ENCODE measurements around the gene GSC.
"Not testable (repeated sequence)": the region's sequence is repeated elsewhere in the genome, so short reads cannot be mapped to it uniquely, and the experiment has no call there.

The GSC gene

DNA sequence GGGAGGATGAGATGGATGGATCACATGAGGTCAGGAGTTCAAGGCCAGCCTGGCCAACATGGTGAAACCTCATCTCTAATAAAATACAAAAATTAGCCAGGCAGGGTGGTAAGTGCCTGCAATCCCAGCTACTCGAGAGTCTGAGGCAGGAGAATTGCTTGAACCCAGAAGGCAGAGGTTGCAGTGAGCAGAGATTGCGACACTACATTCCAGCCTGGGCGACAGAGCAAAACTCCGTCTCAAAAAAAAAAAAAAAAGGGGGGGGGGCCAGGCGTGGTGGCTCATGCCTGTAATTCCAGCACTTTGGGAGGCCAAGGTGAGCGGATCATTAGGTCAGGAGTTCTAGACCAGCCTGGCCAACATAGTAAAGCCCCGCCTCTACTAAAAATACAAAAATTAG lies 22.8 kb downstream of the GSC start:
- DNase-seq (ENCODE audit: low read depth in 2 of 2, low spot score in 1 of 2), result not testable (repeated sequence)

DNA sequence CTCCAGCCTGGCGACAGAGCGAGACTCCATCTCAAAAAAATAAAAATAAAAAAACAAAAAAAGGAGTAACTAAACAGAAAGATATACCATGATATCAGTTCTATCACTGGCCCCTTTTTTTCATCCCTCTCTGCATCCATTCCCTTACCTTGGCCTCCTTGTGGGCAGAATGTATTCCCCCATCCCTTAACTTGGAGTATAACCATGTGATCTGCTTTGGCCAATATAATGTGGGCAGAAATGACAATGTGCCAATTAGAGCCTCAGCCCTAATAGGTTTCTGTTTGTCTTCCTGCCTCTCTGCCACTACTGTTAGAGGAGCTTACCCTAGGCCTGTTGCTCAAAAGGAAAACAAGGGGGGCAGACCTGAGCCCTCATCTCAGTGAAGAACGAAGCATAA lies 23.8 kb downstream of the GSC start:
- DNase-seq (ENCODE audit: low read depth in 2 of 2, low spot score in 1 of 2), result no peak

DNA sequence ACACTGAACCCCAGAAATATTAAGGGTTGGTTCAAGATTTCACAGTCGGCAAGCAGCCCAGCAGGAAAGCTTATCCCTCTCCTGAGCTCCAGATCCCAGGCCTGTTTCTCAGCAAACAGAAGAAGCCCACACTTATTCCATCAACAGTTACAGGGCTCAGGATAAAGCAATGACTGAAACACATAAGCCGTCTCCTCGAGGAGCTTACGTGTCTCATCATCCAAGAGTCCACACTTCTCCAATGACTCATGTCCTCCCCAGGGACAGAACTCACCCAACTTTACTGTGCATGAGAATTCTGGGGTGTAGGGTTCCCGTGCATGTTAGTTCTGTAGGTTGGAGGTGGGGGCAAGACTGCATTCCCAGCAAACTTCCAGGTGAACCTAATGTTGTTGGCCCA lies 31.2 kb downstream of the GSC start:
- DNase-seq (ENCODE audit: low read depth in 2 of 2, low spot score in 1 of 2), result no peak

DNA sequence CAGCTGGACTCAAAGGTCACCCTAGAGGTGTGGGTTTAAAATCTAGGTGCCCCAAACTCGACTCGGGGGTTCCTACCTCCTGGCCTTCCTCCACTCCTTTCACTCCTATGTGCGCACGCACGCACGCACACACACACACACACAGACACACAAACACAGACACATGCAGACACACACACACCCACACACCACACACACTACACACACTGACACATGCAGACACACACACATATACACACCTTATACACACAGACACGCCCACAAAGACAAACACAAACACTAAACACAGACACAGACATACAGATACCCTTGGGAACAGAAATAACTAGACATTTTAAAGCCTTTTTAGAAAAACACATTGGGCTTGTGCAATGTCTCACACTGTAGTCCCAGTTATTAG lies 31.8 kb downstream of the GSC start:
- no peak for DNase-seq (ENCODE audit: low read depth in 2 of 2, low spot score in 1 of 2)

DNA sequence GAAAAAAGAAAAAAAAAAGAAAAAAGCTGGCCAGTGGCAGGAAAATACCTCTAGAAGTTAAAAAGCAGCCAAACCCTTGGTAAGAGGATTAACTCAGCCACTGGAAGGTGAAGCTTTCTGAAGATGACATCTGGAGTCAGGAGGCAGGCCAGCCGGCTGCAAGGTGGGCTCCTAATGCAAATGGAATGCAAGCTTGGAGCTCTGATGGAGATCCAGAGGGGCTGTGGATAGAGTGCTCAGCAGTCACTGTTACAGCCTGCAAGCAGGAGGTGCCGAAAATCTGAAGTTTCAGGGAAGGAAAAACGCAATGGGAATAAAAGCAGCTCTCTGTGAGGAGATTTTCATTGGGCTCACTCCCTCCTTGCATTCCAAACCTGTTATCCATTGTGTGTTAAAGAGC lies 41.0 kb downstream of the GSC start:
- DNase-seq (ENCODE audit: low read depth in 2 of 2, low spot score in 1 of 2), result no peak

DNA sequence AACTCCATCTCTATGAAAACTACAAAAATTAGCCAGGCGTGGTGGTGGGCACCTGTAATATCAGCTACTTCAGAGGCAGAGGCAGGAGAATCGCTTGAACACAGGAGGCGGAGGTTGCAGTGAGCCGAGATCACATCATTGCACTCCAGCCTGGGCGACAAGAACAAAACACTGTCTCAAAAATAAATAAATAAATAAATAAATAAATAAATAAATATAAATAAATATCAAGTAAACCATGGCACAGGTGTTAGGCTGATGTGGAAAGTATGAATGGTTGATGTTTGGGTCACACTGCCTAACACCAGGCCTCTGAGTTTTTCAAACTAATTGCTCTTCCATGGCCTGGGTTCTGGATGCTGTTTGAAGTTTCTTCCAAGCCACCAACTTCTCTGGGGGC lies 41.5 kb downstream of the GSC start:
- not testable (repeated sequence) for DNase-seq (ENCODE audit: low read depth in 2 of 2, low spot score in 1 of 2)

DNA sequence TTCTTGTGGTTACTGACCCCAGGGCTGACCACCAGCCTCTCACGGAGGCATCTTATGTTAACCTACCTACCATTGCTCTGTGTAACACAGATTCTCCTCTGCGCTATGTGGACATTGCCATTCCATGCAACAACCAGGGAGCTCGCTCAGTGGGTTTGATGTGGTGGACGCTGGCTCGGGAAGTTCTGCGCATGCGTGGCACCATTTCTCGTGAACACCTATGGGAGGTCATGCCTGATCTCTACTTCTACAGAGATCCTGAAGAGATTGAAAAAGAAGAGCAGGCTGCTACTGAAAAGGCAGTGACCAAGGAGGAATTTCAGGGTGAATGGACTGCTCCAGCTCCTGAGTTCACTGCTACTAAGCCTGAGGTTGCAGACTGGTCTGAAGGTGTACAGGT lies 43.3 kb downstream of the GSC start:
- DNase-seq (ENCODE audit: low read depth in 2 of 2, low spot score in 1 of 2), result not testable (repeated sequence)

DNA sequence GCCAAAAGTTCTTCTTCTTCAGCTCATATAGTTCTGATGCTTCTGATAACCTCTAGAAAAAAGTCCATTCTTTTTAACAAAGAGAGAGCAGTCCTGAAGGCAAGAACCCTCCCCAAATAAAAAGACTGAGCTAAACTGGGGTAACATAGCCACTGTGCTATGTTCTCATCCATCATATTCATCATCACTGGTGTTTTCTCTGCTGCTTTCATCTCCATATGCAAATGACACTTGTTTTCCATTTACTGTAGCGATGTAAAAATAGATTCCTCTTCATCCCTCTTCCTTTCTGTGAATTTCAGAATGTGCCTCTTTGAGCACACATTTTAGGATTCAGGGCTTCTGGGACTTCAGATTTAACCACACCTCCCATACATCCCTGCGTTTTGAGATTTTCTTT lies 44.9 kb downstream of the GSC start:
- no peak for DNase-seq (ENCODE audit: low read depth in 2 of 2, low spot score in 1 of 2)

DNA sequence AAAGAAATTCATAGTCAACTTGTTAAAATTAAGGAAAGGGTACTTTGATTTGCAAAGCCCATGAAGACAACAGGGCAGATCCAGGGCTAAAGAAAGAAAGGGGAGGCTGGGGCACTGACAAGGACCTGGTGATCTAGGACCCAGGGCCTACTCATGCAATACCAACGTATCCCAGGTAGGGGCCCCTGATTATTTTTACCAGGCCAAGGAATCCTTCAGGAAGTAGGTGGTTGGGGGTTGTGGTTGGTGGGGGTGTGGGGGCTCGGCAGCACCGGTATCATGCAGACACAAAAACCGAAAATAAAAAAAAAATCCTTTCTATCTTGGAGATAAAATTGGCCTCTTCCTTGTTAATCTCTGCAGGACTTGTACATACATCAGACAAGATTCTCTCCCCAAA lies 47.5 kb downstream of the GSC start:
- no peak for DNase-seq (ENCODE audit: low read depth in 2 of 2, low spot score in 1 of 2)
